Stimulated activated CD4-positive, alpha-beta T cell treated with anti-CD3 and anti-CD28 coated beads, Interleukin-1b, Interleukin-23, amount 100 ng/mL, for 1 hour (primary cell): ENCODE results near the gene TOGARAM2.

Experiments
- DNase-seq, 2 donors: peaks; one replicate each; pipeline ENCODE4 v3.0.0-alpha.2; 2020; ENCODE audit warnings: low read depth in 2 of 2

TOGARAM2 gene

GRCh38 chr2:29053223-29053622 lies 72.1 kb downstream of the TOGARAM2 start:
- no peak for DNase-seq

- DNase-seq: no peak
These were observed 72.7 kb downstream of the TOGARAM2 start for GRCh38 chr2:29053670-29054400.

DNA sequence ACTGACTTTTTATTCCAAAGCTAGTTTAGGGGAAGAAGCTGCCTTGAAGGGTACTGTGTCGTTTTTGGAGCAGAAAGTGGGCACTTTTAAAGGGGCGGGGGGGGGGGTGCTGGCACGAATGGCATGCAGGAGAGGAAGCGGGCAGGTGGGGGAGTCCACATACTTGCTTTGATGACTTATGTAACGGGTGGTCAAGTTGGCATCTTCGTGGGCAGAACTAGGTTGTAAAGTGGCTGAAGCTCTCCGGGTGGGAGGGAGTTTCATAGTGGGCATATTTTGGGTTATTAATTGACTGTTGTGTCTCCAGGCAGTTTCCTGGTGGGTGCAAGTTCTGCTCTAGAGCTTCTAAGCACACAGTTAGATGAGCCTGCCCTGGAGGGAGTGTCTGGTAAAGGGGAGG lies 73.3 kb downstream of the TOGARAM2 start:
- no peak for DNase-seq

DNA sequence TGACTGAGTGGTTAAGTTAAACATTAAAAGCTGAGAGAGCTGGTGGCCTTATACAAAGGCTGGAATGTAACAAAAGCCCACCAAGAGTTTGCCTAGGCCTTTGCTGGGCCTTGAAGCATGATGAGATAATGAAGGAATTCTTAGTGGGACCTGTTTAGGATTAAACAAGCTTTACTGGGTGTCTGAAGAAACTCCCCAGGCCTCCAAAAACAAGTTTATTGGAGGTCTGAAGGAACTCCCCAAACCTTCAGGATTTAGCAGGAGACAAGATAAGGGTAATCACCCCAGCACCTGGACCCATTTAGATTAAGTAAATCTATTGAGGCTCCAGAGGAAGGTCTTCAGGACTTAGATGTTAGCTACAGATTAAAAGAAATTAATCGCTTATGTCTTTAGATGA lies 74.5 kb downstream of the TOGARAM2 start:
- DNase-seq: no peak

DNA sequence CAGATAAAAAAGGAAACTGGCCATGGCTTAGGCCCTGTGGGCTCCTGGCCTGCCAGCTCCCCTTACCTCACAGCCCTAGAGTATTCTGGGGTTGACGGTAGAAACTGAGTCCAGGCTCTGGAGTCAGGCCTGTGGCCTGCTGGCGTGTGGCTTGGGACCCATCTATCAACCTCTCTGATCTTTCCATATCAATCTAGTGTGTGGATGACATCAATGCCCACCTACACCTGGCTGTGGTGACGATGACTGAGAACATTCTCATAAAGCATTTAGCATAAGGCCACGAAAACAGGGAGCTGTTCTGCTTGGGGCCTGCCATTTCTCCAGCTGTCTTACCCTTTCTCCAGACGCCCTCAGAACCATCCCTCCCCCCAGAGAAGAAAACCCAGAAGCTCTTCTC lies 75.4 kb downstream of the TOGARAM2 start:
- no peak for DNase-seq

GRCh38 chr2:29057006-29057405 lies 75.9 kb downstream of the TOGARAM2 start:
- no peak for DNase-seq

DNA sequence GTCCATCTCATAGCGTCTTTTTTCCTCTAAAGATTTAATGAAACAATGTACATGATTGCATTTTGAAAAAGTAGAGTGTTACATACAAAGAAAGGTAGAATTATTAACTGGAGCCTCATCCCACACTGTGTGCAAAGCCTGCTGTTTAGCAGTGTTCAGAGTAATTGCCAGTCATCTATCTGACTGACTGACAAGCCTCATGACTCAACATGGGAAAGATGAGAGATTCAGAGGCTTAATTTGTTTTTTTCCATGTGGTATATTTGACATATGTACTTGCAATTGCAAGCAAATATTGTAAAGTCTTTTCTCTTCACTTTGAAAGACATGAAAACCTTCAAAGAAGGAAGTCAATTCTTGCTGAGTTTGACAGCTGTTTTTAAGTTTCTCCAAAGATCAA lies 78.5 kb downstream of the TOGARAM2 start:
- no peak for DNase-seq

DNA sequence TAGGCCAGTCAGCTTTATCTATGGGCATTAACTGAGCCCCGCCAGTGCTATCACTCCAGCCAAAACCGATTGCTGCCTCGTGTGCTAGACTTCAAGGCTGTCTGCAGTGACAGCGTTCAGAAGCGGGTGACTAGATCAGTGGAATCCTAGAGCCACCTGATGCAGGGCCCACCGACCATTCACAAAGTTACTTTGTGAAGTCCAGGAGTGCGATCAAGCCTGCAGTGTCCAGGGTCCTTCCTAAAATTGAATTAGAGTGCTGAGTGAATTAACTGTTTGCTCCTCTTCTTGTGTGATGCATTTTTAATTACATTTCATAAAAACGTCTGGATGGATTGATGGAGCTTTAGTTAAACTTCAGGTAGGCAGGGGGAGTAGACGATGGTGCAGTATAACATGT lies 79.3 kb downstream of the TOGARAM2 start:
- DNase-seq: no peak

DNA sequence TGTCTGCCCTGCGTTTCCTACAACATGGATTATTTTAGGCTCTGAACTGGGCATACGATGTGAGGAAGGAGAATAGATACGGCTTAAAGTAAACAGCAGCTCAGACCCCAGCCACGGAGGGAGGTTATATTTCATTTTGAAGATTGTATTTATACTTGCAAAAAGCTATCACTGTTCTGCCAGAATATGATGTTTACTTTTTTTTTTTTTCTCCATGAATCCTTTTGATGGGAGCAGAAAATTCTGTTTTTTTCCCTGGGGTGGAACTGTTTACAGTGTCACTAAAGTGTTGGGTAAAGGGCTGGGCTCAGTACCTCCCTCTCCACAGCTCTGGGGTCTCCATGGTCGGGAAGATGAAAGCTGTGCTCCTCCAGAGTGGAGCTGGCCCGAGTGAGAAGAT lies 80.1 kb downstream of the TOGARAM2 start:
- no peak for DNase-seq

DNA sequence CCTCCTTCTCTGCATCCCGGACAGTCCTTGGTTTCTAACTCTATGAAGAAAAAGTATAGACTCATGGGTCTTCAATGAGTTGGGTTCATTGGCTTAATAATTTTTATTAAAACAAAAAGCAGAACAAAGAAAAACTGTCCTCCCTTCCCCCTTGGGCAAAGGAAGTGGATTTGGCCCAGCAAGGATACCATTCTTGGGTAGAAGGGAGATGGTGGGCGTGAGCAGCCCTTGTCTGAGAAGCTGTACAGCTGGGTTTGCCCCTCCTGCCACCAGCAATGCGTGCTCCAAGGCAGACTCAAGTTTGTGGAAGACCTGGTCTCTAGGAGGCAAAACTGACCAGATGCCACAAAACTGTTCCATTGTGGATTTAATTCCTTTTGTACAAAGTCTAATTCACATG lies 80.5 kb downstream of the TOGARAM2 start:
- DNase-seq: no peak

DNA sequence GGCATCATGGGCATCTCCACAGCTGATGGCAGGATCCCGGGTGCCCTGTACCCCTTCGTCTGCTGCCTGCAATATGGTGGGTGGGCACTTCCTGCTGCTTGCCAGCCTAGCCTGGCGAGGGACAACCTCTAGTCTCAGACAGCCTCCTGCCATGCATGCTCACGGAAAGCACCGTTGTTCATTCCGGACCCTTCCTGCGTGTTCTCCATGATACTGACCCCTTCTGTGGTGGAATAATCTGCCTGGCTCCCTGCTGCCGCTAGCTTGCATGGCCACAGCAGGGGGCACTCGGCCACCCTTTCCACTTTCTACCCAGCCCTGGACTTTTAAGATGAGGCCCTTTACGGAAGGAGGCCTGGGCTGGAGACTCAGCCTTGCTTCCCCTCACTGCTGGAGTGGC lies 81.3 kb downstream of the TOGARAM2 start:
- DNase-seq: no peak

DNA sequence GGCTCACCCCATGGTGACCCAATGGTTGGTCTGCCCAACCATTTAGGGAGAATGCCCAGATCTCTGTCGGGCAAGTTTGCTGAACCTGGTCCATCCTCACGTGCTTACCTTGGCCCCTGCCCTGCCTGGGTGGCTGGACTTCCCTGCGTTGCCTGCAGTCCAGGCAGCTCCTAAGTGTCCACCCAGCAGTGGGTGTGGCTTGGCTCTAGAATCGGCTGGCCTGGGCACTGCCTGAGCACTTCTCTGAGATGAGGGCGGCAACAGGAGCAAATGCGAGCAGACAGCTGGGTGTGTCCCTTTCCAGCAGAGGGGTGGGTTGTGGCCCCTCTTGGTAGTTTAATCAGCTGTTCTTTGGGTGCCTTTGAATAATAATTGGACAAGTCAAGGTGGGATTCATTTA lies 82.0 kb downstream of the TOGARAM2 start:
- DNase-seq: no peak

- DNase-seq: no peak
These were observed 82.7 kb downstream of the TOGARAM2 start for GRCh38 chr2:29063646-29064345.

DNA sequence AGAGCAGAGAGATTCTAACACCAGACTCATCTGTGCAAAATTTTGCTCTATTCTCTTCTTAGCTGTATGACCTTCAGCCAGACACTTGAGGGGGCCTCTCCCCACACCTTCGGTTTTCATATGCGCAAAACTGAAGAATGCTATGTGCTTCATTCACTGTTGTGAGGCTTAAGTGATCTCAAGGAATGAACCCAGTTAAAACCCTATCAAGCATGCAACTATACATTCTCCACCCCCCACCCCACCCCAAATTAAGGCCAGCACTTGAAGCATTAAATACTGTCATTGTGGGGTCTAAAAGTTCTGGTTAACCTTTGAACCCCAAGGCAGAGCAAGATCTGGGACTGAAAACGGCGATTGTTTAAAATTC lies 83.2 kb downstream of the TOGARAM2 start:
- DNase-seq: no peak

DNA sequence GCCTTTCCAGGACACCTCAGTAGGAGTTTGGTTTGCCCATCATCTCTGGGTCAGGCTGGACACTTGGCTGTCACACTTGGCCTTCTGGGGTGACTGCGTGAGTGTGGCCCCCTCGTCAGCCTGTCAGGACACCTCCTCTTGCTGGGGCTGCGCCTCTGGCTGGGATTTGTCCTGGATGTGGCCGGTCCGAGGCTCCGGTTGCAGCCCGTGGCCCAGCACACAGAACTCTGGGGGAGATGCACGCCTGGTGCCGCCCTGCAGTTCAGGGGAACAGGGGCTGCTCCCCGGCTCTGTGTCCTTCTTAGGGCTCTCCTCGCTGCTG lies 83.6 kb downstream of the TOGARAM2 start:
- no peak for DNase-seq

DNA sequence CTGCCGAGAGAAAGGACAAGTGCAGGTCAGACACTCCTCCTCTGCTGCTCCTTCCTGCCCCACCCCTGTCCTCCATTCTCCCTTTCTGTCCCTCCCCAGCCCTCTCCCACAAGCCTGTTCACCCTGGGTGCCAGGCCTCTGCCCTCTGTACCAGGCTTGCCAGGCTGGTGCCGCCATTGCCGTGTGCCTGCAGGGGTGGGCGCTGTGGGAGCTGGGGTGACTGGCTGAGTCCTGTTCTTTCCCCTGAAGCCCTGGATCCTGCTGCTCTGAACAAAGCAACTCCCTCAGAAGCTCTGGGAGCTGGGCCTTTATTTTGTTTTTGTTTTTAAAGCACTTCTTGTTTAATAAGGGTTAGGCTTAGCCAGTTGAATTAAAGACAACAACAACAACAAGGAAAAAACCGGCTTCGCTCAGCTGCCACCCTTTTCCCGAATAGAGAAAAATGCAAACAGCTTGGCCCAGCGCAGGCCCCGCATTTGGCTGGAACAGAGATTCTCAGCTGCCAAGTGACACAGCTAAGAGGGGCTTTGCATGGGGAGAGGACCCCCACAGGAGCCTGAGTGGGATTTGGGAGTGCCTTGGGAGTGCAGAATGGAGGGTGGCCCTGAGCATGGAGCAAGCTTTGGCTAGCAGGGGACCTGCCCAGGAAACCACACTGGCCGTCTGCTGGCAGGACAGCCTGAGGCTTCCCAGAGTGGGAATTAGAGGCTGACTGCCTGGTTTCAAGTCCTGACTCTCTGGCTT lies 84.1 kb downstream of the TOGARAM2 start:
- no peak for DNase-seq

DNA sequence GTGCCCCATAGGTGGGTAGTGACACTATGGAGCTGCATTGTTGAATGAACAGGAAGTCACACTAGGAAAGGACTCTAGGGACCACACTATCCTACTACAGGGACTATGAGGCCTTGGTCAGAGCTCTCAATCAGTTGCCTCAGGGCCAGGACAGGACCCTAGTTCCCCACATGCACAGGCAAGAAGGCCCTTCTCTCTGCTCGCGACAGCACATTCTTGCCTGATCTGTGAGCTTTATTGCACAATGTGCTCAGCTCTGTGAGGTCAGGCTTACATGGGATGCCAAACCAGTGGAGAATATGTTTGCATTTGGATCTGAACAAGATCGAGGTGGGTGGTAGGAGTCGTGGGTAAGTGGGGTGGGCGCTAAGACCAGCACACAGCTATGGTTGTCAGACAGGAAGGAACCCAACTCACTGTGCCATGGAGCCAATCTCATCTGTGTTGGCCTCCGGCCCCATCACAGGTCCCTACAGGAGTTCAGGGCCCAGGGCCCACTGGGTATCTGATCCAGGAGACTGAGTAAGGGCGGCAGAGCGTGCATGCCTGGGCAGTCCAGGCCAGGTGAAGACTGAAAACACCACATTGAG lies 85.3 kb downstream of the TOGARAM2 start:
- DNase-seq: no peak

GRCh38 chr2:29066997-29067605 lies 86.0 kb downstream of the TOGARAM2 start:
- no peak for DNase-seq

- no peak for DNase-seq
These were observed 87.4 kb downstream of the TOGARAM2 start for GRCh38 chr2:29068513-29068912.

DNA sequence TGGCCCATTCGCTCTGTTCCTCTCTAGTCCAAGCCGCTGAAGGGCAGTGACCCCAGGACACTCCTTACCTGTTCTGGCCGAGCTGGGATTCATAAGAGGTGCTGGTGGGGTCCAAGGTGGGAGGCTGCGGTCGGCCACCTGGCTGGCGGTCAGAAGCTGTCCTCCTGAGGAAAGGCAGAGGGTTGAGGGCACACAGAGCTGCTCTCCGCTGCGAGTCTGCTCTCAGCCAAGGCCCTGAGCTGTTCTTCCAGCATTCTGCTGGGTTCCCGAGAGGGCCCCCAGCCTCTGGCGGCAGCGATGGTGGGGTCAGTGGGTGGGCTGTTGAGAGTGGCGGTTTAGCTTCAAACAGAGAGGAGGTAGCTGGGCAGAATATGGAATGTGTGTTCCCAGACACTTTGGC lies 89.4 kb downstream of the TOGARAM2 start:
- DNase-seq: no peak

DNA sequence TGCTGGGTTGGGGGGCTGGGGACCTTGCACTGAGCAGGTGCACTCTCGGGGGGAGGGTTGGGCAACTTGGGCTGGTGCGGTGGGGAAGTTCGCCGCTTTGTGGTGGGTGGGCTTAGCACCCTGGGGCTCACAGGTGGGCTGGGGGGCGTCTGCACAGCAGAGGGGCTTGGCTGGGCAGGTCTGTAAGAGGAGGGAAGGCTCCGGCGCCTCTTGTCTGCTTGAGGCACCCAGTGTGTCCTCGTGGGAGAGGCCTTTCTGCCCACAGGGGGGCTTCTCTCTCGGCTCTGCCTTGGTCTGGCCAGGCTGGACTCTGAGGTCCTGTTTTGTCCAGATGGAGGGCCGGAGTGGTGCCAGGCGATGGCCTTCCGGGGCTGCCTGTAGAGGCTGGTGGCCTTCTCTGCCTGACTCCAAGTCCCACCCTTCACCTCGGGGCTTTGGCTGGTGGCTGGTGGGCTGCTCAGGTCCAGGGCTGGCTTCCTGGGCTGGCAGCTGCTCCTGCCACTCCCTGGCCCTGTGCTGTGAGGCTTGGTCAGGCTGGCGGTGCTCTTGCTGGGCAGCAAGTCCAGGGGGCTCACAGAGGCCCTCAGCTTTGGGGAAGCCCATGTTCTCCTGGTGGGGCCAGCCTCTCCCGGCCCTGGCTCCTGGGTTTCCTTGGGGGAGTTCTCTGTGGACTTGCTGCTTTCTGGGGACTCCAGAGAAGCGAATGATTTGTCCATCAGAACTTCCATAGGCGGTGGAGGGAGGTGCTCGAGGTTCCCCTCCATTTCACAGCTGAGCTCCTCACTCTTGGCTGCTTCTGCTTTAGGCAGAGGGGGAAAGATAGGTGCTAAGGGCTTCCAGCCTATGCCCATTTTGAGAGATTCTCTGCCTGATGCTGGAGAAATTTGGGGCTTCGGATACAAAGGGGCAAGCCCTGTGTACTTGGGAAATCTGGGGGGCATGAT lies 90.2 kb downstream of the TOGARAM2 start:
- DNase-seq: no peak
